ENCODE measurements around the gene FBXO2.

The FBXO2 gene

DNA sequence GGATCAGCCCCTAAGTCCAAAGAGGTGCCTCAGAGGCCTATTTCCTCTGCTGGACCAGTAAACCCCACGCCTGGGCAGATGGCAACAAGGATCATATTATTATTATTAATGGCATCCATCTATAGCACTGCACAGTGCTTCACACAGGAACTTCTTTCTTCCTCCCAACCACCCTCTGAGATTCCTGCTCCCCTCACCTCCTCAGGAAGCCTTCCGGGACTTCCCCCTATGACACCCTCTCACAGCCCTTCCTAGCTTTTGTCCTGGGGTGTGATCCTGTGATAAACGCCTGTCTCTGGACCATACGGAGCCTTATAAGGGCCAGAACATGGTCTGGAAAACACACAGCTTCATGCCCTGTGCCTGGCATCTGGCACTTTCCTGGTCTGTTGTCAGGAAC lies 3.2 kb downstream of the FBXO2 start:
- DNase-seq = no peak

GRCh38 chr1:11650331-11650991 lies 3.8 kb downstream of the FBXO2 start:
- peak; percentile 88 for DNase-seq

DNA sequence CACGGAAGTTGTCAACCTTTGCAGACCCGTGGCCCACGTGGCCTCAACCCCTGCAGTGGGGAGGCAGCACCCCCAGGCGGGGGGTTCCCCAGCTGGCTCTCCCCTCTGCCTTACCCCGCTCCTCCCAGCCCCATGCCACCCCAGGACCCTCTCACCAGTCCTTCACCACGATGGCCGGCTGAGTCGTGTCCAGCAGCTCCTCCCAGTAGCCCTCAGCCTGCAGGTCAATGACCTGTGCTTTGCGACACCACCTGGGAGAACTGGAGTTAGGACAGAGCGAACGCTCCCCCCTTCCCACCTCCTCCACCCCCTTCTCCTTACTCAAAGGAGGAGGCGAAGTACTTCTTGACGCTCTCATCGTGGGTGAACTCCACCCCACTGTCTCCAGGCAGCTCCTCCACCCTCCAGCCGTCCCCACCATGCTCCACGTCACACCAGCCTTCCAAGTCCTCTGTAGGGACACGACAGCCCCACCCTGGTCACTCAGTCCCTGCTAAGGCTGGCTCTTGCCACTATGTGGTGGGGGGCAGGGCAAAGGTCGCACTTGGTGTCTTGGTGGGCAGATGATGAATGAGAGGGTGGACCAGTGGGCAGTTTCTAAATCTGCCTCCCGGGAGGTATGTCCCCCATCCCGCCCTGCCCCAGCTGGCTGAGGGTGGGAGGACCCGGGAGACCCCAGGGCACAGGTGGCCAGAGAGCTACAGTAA lies 4.5 kb downstream of the FBXO2 start:
- DNase-seq = no peak

- DNase-seq = no peak
Measured at GRCh38 chr1:11649237-11649623, 5.0 kb downstream of the FBXO2 start.

- DNase-seq = peak; percentile 39
Measured at GRCh38 chr1:11648732-11649158, 5.5 kb downstream of the FBXO2 start.

DNA sequence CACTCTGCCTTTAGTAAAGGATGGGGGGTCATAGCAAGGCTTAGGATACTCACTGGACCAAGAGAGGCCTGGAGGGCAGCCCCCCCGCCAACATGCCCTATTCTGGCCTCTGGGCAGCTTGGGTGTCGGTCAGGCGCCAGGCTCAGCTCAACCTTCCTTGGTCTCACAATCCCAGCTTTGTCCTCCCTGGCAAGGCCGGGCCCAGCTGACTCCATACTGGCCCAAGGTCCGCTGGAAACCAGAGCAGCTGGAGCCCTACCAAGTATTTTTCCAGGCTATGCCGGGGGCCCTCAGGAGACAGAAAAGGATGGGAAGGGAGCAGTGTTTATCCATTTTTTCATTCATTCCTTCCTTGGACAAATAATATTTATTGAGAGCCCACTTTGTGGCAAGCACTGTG lies 6.2 kb downstream of the FBXO2 start:
- no peak for DNase-seq

DNA sequence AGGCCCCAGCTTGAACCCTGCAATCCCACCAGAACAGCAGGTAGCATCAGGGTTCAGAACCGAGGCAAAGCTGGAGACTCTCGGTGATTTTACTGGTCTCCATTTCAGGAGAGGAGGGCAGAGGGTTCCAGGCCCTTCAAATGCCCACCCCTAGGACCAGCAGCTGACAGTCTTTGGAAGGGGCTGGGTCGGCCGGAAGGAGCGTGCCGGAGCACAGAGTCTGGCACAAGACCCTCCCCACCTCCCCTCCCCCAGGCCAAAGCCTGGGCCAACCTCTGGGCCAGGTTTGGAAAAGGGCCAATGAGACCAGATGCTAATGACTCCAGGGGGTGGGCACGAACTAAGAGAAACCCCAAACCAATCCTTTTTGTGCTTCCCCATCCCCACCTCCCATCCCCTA lies 6.9 kb downstream of the FBXO2 start:
- DNase-seq = no peak

- no peak for DNase-seq
Measured at GRCh38 chr1:11646317-11646716, 7.9 kb downstream of the FBXO2 start.

- DNase-seq = peak; percentile 84
Measured at GRCh38 chr1:11645670-11646265, 8.5 kb downstream of the FBXO2 start.

DNA sequence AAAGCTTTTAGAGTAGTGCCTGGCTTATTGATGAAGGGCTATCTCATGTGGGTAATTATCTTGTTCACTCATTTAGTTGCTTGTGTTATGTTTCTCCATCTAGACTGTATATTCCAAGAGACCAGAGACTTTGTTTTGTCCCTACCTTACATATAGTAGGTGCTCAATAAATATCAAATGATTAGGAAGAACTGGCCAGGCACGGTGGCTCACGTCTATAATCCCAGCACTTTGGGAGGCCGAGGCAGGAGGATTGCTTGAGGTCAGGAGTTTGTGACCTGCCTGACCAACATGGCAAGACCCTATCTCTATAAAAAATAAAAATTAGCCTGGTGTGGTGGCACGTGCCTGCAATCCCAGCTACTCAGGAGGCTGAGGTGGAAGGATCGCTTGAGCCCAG lies 9.0 kb downstream of the FBXO2 start:
- DNase-seq = no peak

GRCh38 chr1:11643782-11644181 lies 10.4 kb downstream of the FBXO2 start:
- no peak for DNase-seq

- peak; percentile 81 for DNase-seq
Measured at GRCh38 chr1:11642418-11643017, 11.7 kb downstream of the FBXO2 start.

GRCh38 chr1:11641776-11642305 lies 12.4 kb downstream of the FBXO2 start:
- DNase-seq = no peak

- DNase-seq = no peak
Measured at GRCh38 chr1:11640944-11641343, 13.3 kb downstream of the FBXO2 start.

DNA sequence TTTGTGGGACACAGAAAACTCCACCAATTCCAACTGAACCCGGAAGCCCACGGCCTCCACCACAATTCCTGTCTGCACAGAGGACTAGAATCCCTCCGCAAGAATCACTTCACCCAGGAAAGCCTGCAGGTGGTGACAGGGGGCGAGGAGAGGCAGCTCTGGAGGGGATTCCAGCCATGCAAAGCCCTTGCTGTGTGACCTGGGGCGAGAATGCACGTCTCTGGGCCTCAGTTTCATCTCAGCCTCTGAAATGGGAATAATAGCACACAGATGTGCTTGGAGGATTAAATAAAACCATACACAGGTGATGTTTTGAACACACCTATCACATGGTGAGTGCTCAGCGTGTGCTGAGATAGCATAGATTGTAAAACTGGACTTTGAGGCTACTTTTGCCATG lies 14.1 kb downstream of the FBXO2 start:
- DNase-seq = no peak

GRCh38 chr1:11639372-11639771 lies 14.9 kb downstream of the FBXO2 start:
- no peak for DNase-seq

- no peak for DNase-seq
Measured at GRCh38 chr1:11638121-11638520, 16.1 kb downstream of the FBXO2 start.

- DNase-seq = no peak
Measured at GRCh38 chr1:11634365-11635192, 19.6 kb downstream of the FBXO2 start.

- no peak for DNase-seq
Measured at GRCh38 chr1:11629184-11630016, 24.8 kb downstream of the FBXO2 start.

- no peak for DNase-seq
Measured at GRCh38 chr1:11628767-11629166, 25.5 kb downstream of the FBXO2 start.

- no peak for DNase-seq
Measured at GRCh38 chr1:11626551-11626950, 27.7 kb downstream of the FBXO2 start.

DNA sequence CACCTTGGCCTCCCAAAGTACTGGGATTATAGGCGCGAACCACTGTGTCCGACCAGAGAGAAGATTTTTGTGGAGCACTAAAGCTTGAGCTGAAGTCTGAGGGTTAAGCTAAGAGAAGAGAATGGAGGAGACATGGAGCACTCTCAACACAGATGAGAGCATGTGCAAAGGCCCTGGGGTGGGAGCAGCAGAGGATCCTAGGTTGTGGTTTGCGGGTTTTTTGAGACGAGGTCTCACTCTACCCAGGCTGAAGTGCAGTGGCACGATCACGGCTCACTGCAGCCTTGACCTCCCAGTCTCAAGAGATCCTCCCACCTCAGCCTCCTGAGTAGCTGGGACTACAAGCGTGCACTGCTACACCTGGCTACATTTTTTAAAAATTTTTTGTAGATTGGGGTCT lies 30.5 kb downstream of the FBXO2 start:
- no peak for DNase-seq

All from CD4-positive, alpha-beta T cell treated with Interleukin-10 for 1 hour (primary cell).